Stimulated activated CD8-positive, alpha-beta memory T cell treated with anti-CD3 and anti-CD28 coated beads, Interleukin-4, amount 100 ng/mL, for 24 hours (primary cell): ENCODE data around the gene PIK3CD.
A peak's percentile ranks its signal among the peaks of the same experiment; 100 is the strongest.

Source experiments
- DNase-seq: peaks from one replicate; pipeline ENCODE4 v3.0.0-alpha.2; 2020; ENCODE audit warnings: low read depth

PIK3CD gene

GRCh38 chr1:9651565-9652378 is at the start of gene PIK3CD:
PIK3CD (plus strand) TSS chr1:9651731; CDS start chr1:9710456, 58,725 bp downstream.
- no peak for DNase-seq

- DNase-seq: no peak
Measured at GRCh38 chr1:9601942-9602793, 49.4 kb upstream of the PIK3CD start.

- DNase-seq: no peak
Measured at GRCh38 chr1:9602794-9603167, 48.8 kb upstream of the PIK3CD start.

- DNase-seq: no peak
Measured at GRCh38 chr1:9603307-9603706, 48.2 kb upstream of the PIK3CD start.

- no peak for DNase-seq
Measured at GRCh38 chr1:9603766-9604753, 47.5 kb upstream of the PIK3CD start.

GRCh38 chr1:9604836-9605235 is 46.7 kb upstream of the PIK3CD start:
- no peak for DNase-seq

- DNase-seq: no peak
Measured at GRCh38 chr1:9605946-9606455, 45.5 kb upstream of the PIK3CD start.

- no peak for DNase-seq
Measured at GRCh38 chr1:9606458-9606857, 45.1 kb upstream of the PIK3CD start.

- DNase-seq: no peak
Measured at GRCh38 chr1:9606948-9607347, 44.6 kb upstream of the PIK3CD start.

GRCh38 chr1:9607352-9607751 is 44.2 kb upstream of the PIK3CD start:
- DNase-seq: no peak

GRCh38 chr1:9609998-9610397 is 41.5 kb upstream of the PIK3CD start:
- DNase-seq: no peak

GRCh38 chr1:9610548-9610947 is 41.0 kb upstream of the PIK3CD start:
- no peak for DNase-seq

GRCh38 chr1:9611716-9612115 is 39.8 kb upstream of the PIK3CD start:
- no peak for DNase-seq

GRCh38 chr1:9612162-9612845 is 39.2 kb upstream of the PIK3CD start:
- no peak for DNase-seq

- DNase-seq: no peak
Measured at GRCh38 chr1:9612871-9613624, 38.5 kb upstream of the PIK3CD start.

GRCh38 chr1:9613625-9614299 is 37.8 kb upstream of the PIK3CD start:
- no peak for DNase-seq

- peak; percentile 47 for DNase-seq
Measured at GRCh38 chr1:9615316-9616063, 36.0 kb upstream of the PIK3CD start.

GRCh38 chr1:9618909-9619679 is 32.4 kb upstream of the PIK3CD start:
- no peak for DNase-seq
